KOPT-K1 (cell line): Measurements from ENCODE around the gene TMEM161B.

ENCODE experiments used
- H3K27ac ChIP-seq: fragments of 200-600 bp; sonication (generic); 2 replicates; pipeline ENCODE4 v1.5.1; 2016; ENCODE audit warnings: antibody characterized with exemption, mild to moderate bottlenecking, low read depth, low read length; ENCODE audit not compliant: poor library complexity, severe bottlenecking
- H3K36me3 ChIP-seq: fragments of 200-600 bp; sonication (generic); 2 replicates; pipeline ENCODE4 v1.5.1; 2017; ENCODE audit warnings: antibody characterized with exemption, mild to moderate bottlenecking, low read length, moderate library complexity; ENCODE audit not compliant: insufficient read depth
- H3K9me3 ChIP-seq: fragments of 200-600 bp; sonication (generic); 2 replicates; pipeline ENCODE4 v1.5.1; 2017; ENCODE audit warnings: antibody characterized with exemption, low read length, mild to moderate bottlenecking; ENCODE audit not compliant: insufficient read depth, poor library complexity, severe bottlenecking

The TMEM161B gene

GRCh38 chr5:88172847-88173758 lies 95.5 kb downstream of the TMEM161B start:
- Histone ChIP-seq H3K36me3 (no peaks in the 10 kb centered on the region), H3K9me3 (no peaks in the 10 kb centered on the region), H3K27ac (no peak overlapping the region)

- no peaks in the 10 kb centered on the region for H3K36me3 ChIP-seq
These were observed 109.1 kb downstream of the TMEM161B start for GRCh38 chr5:88159591-88159990.

GRCh38 chr5:88158056-88158455 lies 110.6 kb downstream of the TMEM161B start:
- Histone ChIP-seq H3K9me3 (peaks cover 3% of the 10 kb centered on the region), H3K36me3 (no peaks in the 10 kb centered on the region), H3K27ac (no peak overlapping the region)

More at GRCh38 chr5:88159591-88159990, 109.1 kb downstream of the TMEM161B start:
- Histone ChIP-seq H3K27ac (no peak overlapping the region), H3K9me3 (no peaks in the 10 kb centered on the region)

GRCh38 chr5:88154891-88155290 lies 113.8 kb downstream of the TMEM161B start:
- Histone ChIP-seq H3K36me3 (no peaks in the 10 kb centered on the region), H3K27ac (no peak overlapping the region), H3K9me3 (peaks cover 8% of the 10 kb centered on the region)

- Histone ChIP-seq H3K36me3 (no peaks in the 10 kb centered on the region), H3K27ac (no peak overlapping the region), H3K9me3 (peaks cover 8% of the 10 kb centered on the region)
These were observed 117.9 kb downstream of the TMEM161B start for GRCh38 chr5:88150747-88151146.

- Histone ChIP-seq H3K36me3 (no peaks in the 10 kb centered on the region), H3K9me3 (peaks cover 2% of the 10 kb centered on the region), H3K27ac (no peak overlapping the region)
These were observed 122.8 kb downstream of the TMEM161B start for GRCh38 chr5:88145611-88146467.

- no peaks in the 10 kb centered on the region for H3K9me3 ChIP-seq
- H3K36me3 ChIP-seq, result no peaks in the 10 kb centered on the region
- H3K27ac ChIP-seq, result no peak overlapping the region
These were observed 123.4 kb downstream of the TMEM161B start for GRCh38 chr5:88145221-88145610.
